ENCODE results near the gene RAB40C.

DNA sequence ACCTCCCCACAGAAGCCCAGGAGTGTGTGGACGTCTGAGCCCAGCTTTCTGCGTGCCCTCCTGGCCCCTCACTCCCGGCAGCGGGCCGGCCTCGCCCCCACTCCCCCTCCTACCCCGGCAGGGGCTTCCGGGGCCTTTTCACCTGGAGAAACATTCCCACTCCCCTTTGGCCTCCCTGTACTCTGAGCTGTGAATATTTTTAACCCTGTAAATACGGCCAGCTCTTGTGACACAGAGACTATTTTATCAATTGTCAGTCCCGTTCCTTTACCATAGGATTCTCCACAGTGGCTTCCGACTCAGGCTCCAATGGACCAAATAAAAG lies 35.6 kb upstream of the RAB40C start:
- TF ChIP-seq, protein P1, sequence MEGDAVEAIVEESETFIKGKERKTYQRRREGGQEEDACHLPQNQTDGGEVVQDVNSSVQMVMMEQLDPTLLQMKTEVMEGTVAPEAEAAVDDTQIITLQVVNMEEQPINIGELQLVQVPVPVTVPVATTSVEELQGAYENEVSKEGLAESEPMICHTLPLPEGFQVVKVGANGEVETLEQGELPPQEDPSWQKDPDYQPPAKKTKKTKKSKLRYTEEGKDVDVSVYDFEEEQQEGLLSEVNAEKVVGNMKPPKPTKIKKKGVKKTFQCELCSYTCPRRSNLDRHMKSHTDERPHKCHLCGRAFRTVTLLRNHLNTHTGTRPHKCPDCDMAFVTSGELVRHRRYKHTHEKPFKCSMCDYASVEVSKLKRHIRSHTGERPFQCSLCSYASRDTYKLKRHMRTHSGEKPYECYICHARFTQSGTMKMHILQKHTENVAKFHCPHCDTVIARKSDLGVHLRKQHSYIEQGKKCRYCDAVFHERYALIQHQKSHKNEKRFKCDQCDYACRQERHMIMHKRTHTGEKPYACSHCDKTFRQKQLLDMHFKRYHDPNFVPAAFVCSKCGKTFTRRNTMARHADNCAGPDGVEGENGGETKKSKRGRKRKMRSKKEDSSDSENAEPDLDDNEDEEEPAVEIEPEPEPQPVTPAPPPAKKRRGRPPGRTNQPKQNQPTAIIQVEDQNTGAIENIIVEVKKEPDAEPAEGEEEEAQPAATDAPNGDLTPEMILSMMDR (IDR thresholded peaks at IDR 0.05; ENCODE audit: poor library complexity) = no peak
- TF ChIP-seq EZH2phosphoT487 (IDR thresholded peaks at IDR 0.05; ENCODE audit: low read depth, severe bottlenecking, unreplicated experiment) (no peak), EZH2 (IDR thresholded peaks at IDR 0.05; ENCODE audit: borderline replicate concordance) (no peak)

All from hepatocyte (in vitro differentiated cells).